A549 (cell line): ENCODE measurements around the gene SUPV3L1. TPM values are rescaled to one million over a fixed set of nuclear protein-coding genes. Genes with fewer than 3 reads are reported as not detected.
A peak's percentile ranks its signal among the peaks of the same experiment; 100 is the strongest.

Experiments
- ATAC-seq, 2 experiments: fragments of 200-7000 bp in 1 of 2; fragments of >200 bp in 1 of 2; cut with Nextera tagmentation in 1 of 2; cut with Tn5 transposase in 1 of 2; 3 replicates each; pipeline versions ENCODE4 v1.8.0 to v1.9.1; 2018 to 2020; ENCODE audit warnings: mild to moderate bottlenecking in 1 of 2, moderate library complexity in 1 of 2
- CTCF ChIA-PET: fragments of 300-600 bp; sonication (Branson Sonifier 250); formaldehyde crosslinking; extraction: SDS; loops from one replicate; lab custom pipeline; 2021; ENCODE audit warnings: antibody characterized with exemption, inconsistent platforms; lab: Yijun Ruan, JAX
- POLR2A ChIA-PET: fragments of 350-600 bp; formaldehyde crosslinking; extraction: SDS; loops from one replicate; lab custom pipeline; 2021; ENCODE audit warnings: antibody characterized with exemption, inconsistent platforms; lab: Yijun Ruan, JAX
- DNase-seq, 2 experiments: peaks; one replicate each; pipeline versions ENCODE4 v3.0.0 to v3.0.0-alpha.2; 2011 to 2016; ENCODE audit warnings: low read depth in 1 of 2, low spot score in 1 of 2
- FAIRE-seq: peaks from 2 replicates; lab custom pipeline; 2011; peaks lifted over from hg19 to GRCh38; lab: Jason Lieb, UNC
- H3K27ac ChIP-seq, 2 experiments: fragments of >200 bp; sonication (Bioruptor Twin); formaldehyde crosslinking; 3 replicates each; pipeline ENCODE4 v1.5.1; 2016 to 2017
- H3K4me1 ChIP-seq: fragments of >200 bp; sonication (Bioruptor Twin); formaldehyde crosslinking; 3 replicates; pipeline ENCODE4 v1.6.1; 2016
- H3K4me2 ChIP-seq: fragments of >200 bp; sonication (Bioruptor Twin); formaldehyde crosslinking; 3 replicates; pipeline ENCODE4 v1.6.1; 2016
- H3K4me3 ChIP-seq: fragments of >200 bp; sonication (Bioruptor Twin); formaldehyde crosslinking; 3 replicates; pipeline ENCODE4 v1.5.1; 2016
- H3K9me3 ChIP-seq: fragments of >200 bp; sonication (Bioruptor Twin); formaldehyde crosslinking; 3 replicates; pipeline ENCODE4 v1.6.1; 2016
- BHLHE40 ChIP-seq: IDR thresholded peaks from 2 replicates; pipeline ENCODE4 v1.6.1; 2012; ENCODE audit warnings: low read depth, low read length, inconsistent platforms
- CBX2 ChIP-seq: fragments of 200-600 bp; sonication (generic); IDR thresholded peaks from 2 replicates; pipeline ENCODE4 v1.6.1; 2016; ENCODE audit warnings: low read depth, mild to moderate bottlenecking, borderline replicate concordance
- CBX8 ChIP-seq: fragments of 200-600 bp; sonication (generic); IDR thresholded peaks from 2 replicates; pipeline ENCODE4 v1.6.1; 2016
- CEBPB ChIP-seq, 2 experiments: fragments of >200 bp in 1 of 2; sonication (Bioruptor Twin) in 1 of 2; formaldehyde crosslinking in 1 of 2; IDR thresholded peaks; 2 replicates each; pipeline ENCODE4 v1.6.1; 2012 to 2016
- CHD4 ChIP-seq: fragments of 200-600 bp; sonication (generic); IDR thresholded peaks from 2 replicates; pipeline ENCODE4 v1.6.1; 2016; ENCODE audit warnings: antibody characterized with exemption, mild to moderate bottlenecking, borderline replicate concordance
- EHF ChIP-seq: fragments of 250-450 bp; sonication (Bioruptor Pico); IDR thresholded peaks from 2 replicates; pipeline ENCODE4 v1.5.0; 2020; ENCODE audit warnings: mild to moderate bottlenecking
- EHMT2 ChIP-seq: fragments of 200-600 bp; sonication (generic); IDR thresholded peaks from 2 replicates; pipeline ENCODE4 v1.6.1; 2016; ENCODE audit warnings: antibody characterized with exemption, low read depth, mild to moderate bottlenecking, moderate library complexity
- HEYL ChIP-seq: fragments of 250-450 bp; sonication (Bioruptor Pico); IDR thresholded peaks from 2 replicates; pipeline ENCODE4 v1.8.0; 2021; ENCODE audit warnings: mild to moderate bottlenecking, moderate library complexity
- HOXB5 ChIP-seq: fragments of 250-450 bp; sonication (Bioruptor Pico); IDR thresholded peaks from 2 replicates; pipeline ENCODE4 v1.5.0; 2020; ENCODE audit warnings: mild to moderate bottlenecking, moderate library complexity
- JUN ChIP-seq, 2 experiments: fragments of >200 bp; sonication (Bioruptor Twin); formaldehyde crosslinking; IDR thresholded peaks; 2 replicates in 1 of 2; 3 replicates in 1 of 2; pipeline ENCODE4 v1.6.1; 2016 to 2017
- MAFK ChIP-seq: fragments of 450-650 bp; IDR thresholded peaks from 2 replicates; pipeline ENCODE4 v1.6.1; 2014; ENCODE audit not compliant: partially characterized antibody
- MAZ ChIP-seq: fragments of 150-350 bp; IDR thresholded peaks from 2 replicates; pipeline ENCODE4 v1.6.1; 2014; ENCODE audit warnings: antibody characterized with exemption, low read depth, low read length, borderline replicate concordance
- NPAS2 ChIP-seq: fragments of 250-450 bp; sonication (Bioruptor Pico); IDR thresholded peaks from 2 replicates; pipeline ENCODE4 v1.8.0; 2022; ENCODE audit warnings: mild to moderate bottlenecking, moderate library complexity, borderline replicate concordance
- POLR2A ChIP-seq: IDR thresholded peaks from 2 replicates; pipeline ENCODE4 v1.6.1; 2012; ENCODE audit warnings: mild to moderate bottlenecking, low read length
- POLR2AphosphoS2 ChIP-seq: conservative IDR thresholded peaks from 2 replicates; pipeline ENCODE4 v1.6.1; 2012; ENCODE audit warnings: low read length, improper control_type of control experiment, inconsistent platforms
- TFCP2L1 ChIP-seq: fragments of 250-450 bp; sonication (Bioruptor Pico); IDR thresholded peaks from 2 replicates; pipeline ENCODE4 v1.5.0; 2021; ENCODE audit warnings: mild to moderate bottlenecking
- ZC3H11A ChIP-seq: fragments of 450-650 bp; IDR thresholded peaks from 2 replicates; pipeline ENCODE4 v1.6.1; 2014; ENCODE audit warnings: antibody characterized with exemption, mild to moderate bottlenecking
- ZNF302 ChIP-seq: fragments of 250-450 bp; sonication (Bioruptor Pico); IDR thresholded peaks from 2 replicates; pipeline ENCODE4 v1.9.0; 2021; ENCODE audit warnings: inconsistent platforms, mild to moderate bottlenecking, moderate library complexity
- WGBS: methylation state at CpG from one replicate; pipeline ENCODE4 v1.1.6; 2017; ENCODE audit errors: missing lambda C conversion rate; 5-methylcytosine and 5-hydroxymethylcytosine counted together
- polyA plus RNA-seq, 4 experiments: library from polyadenylated mRNA; depleted of rRNA in 3 of 4; stranded (reverse); fragments of >200 nt; fragmentation: RNase III in 1 of 4; extraction: RNeasy Plus Mini Kit Qiagen cat#74134 plus additional on column Dnase treatment in 1 of 4; gene quantifications; 2 replicates in 3 of 4; 3 replicates in 1 of 4; pipeline ENCODE4 v1.2.3, GENCODE V29; 2011 to 2017
- TF ChIP-seq, protein P1 (sequence below): fragments of 450-650 bp; IDR thresholded peaks from 2 replicates; pipeline ENCODE4 v1.6.1; 2014; ENCODE audit warnings: antibody characterized with exemption
- TF ChIP-seq, protein P2 (sequence below): fragments of 200-600 bp; sonication (generic); IDR thresholded peaks from 2 replicates; pipeline ENCODE4 v1.6.1; 2016; ENCODE audit warnings: antibody characterized with exemption, mild to moderate bottlenecking, moderate library complexity
- TF ChIP-seq, protein P3 (sequence below): fragments of >200 bp; sonication (Bioruptor Twin); formaldehyde crosslinking; IDR thresholded peaks from 3 replicates; pipeline ENCODE4 v1.6.1; 2016
- TF ChIP-seq, protein P4 (sequence below): fragments of >200 bp; sonication (Bioruptor Twin); formaldehyde crosslinking; IDR thresholded peaks from 3 replicates; pipeline ENCODE4 v1.5.1; 2016
- TF ChIP-seq, protein P5 (sequence below): IDR thresholded peaks from 2 replicates; pipeline ENCODE4 v1.6.1; 2012

Gene SUPV3L1
- polyA plus RNA-seq, 2 of the 4 experiments (the other 2 are of a cell fraction): 31.9 to 57.4 TPM

DNA sequence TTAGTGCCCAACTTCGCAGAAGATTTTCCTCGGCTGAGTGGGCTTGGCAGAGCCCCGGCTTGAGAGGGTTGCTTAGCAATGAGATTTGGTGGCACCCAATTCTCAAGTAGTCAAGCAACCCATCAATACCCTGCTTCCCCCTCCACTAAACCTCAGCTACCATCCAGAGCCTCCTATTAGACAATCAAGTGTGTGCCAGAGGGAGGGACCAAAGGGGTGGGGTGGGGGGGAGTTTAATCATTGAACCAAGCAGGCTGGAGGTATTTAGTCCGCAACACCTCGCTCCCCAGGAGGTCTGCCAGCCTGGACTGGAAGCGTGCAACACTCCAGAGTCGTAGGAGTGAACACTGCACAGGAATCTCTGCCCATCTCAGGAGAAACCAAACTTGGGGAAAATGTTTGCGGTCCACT lies 40.0 kb downstream of the SUPV3L1 start, which contains the start of gene HKDC1:
TSS of gene HKDC1 (plus strand) at position 292 of the 411 bp plus-strand sequence. CDS start at position 396, 104 bp downstream.
- Histone ChIP-seq H3K4me2 (peak within 1 kb of the TSS; percentile 77), H3K27ac (peak within 1 kb of the TSS; percentile 81 to 91), H3K4me3 (peak within 1 kb of the TSS; percentile 55), H3K4me1 (peaks cover 74% of the 10 kb centered on the region), H3K9me3 (no peaks in the 10 kb centered on the region)
- no peak for FAIRE-seq
- TF ChIP-seq CBX8 (no peak), JUN (IDR thresholded peaks at IDR 0.05) (peak in 1 of 2 experiments; percentile 56; a peak in 2 of 5 replicates), POLR2AphosphoS2 (no peak), EHF (no peak), HEYL (no peak), BHLHE40 (no peak), ZNF302 (CRISPR knock-in tag) (no peak), EHMT2 (no peak), CHD4 (no peak), POLR2A (peak; percentile 36)
- TF ChIP-seq, protein P1, sequence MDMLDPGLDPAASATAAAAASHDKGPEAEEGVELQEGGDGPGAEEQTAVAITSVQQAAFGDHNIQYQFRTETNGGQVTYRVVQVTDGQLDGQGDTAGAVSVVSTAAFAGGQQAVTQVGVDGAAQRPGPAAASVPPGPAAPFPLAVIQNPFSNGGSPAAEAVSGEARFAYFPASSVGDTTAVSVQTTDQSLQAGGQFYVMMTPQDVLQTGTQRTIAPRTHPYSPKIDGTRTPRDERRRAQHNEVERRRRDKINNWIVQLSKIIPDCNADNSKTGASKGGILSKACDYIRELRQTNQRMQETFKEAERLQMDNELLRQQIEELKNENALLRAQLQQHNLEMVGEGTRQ: no peak
- TF ChIP-seq, protein P2, sequence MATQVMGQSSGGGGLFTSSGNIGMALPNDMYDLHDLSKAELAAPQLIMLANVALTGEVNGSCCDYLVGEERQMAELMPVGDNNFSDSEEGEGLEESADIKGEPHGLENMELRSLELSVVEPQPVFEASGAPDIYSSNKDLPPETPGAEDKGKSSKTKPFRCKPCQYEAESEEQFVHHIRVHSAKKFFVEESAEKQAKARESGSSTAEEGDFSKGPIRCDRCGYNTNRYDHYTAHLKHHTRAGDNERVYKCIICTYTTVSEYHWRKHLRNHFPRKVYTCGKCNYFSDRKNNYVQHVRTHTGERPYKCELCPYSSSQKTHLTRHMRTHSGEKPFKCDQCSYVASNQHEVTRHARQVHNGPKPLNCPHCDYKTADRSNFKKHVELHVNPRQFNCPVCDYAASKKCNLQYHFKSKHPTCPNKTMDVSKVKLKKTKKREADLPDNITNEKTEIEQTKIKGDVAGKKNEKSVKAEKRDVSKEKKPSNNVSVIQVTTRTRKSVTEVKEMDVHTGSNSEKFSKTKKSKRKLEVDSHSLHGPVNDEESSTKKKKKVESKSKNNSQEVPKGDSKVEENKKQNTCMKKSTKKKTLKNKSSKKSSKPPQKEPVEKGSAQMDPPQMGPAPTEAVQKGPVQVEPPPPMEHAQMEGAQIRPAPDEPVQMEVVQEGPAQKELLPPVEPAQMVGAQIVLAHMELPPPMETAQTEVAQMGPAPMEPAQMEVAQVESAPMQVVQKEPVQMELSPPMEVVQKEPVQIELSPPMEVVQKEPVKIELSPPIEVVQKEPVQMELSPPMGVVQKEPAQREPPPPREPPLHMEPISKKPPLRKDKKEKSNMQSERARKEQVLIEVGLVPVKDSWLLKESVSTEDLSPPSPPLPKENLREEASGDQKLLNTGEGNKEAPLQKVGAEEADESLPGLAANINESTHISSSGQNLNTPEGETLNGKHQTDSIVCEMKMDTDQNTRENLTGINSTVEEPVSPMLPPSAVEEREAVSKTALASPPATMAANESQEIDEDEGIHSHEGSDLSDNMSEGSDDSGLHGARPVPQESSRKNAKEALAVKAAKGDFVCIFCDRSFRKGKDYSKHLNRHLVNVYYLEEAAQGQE: no peak
- TF ChIP-seq, protein P3, sequence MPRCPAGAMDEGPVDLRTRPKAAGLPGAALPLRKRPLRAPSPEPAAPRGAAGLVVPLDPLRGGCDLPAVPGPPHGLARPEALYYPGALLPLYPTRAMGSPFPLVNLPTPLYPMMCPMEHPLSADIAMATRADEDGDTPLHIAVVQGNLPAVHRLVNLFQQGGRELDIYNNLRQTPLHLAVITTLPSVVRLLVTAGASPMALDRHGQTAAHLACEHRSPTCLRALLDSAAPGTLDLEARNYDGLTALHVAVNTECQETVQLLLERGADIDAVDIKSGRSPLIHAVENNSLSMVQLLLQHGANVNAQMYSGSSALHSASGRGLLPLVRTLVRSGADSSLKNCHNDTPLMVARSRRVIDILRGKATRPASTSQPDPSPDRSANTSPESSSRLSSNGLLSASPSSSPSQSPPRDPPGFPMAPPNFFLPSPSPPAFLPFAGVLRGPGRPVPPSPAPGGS: peak; percentile 72; the same call in 1 of the 3 replicates
- TF ChIP-seq, protein P4, sequence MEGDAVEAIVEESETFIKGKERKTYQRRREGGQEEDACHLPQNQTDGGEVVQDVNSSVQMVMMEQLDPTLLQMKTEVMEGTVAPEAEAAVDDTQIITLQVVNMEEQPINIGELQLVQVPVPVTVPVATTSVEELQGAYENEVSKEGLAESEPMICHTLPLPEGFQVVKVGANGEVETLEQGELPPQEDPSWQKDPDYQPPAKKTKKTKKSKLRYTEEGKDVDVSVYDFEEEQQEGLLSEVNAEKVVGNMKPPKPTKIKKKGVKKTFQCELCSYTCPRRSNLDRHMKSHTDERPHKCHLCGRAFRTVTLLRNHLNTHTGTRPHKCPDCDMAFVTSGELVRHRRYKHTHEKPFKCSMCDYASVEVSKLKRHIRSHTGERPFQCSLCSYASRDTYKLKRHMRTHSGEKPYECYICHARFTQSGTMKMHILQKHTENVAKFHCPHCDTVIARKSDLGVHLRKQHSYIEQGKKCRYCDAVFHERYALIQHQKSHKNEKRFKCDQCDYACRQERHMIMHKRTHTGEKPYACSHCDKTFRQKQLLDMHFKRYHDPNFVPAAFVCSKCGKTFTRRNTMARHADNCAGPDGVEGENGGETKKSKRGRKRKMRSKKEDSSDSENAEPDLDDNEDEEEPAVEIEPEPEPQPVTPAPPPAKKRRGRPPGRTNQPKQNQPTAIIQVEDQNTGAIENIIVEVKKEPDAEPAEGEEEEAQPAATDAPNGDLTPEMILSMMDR: no peak
- TF ChIP-seq, protein P5, sequence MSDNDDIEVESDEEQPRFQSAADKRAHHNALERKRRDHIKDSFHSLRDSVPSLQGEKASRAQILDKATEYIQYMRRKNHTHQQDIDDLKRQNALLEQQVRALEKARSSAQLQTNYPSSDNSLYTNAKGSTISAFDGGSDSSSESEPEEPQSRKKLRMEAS: peak; percentile 48; the same call in 1 of the 2 replicates
- DNase-seq: peak; percentile 69 to 84
- WGBS: 5% methylated on average over 8 of the region's 8 CpGs
- ChIA-PET POLR2A (interaction anchor here (0.6 to 1.6 kb wide), 3 partner anchors 16 to 150 kb away, joined by 3 to 7 read pairs (median 3); partner anchors contain the start of gene SUPV3L1), CTCF (interaction anchor here (0.8 to 1.8 kb wide), 6 partner anchors 9 to 188 kb away, joined by 3 to 6 read pairs (median 4); no protein-coding TSS in a partner anchor)
- ATAC-seq: peak; percentile 68 to 79

DNA sequence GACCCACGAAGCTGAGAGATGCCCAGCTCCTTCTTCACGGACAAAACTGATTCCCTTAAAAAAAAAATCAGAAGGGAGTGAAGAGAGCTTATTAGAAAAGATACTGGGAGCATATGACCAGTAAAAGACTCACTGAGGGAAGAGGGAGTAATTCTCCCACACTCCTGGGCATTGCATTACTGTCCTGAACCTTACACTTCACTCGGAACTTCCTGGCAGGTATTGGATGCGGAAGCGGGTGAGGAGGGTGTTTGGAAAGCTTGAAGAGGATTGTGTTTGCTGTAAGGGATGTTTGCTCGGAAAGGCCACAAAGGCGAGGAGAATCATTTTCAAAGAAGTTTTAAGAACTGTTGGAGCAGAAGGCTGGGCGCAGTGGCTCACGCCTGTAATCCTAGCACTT lies 40.5 kb downstream of the SUPV3L1 start:
- ATAC-seq (peak; percentile 23 to 44; a peak in 4 of 6 replicates), FAIRE-seq (no peak)
- Histone ChIP-seq H3K4me3 (peak overlapping the region; percentile 55), H3K4me2 (peak overlapping the region; percentile 77)
- CTCF ChIA-PET: interaction anchor here (0.8 to 1.8 kb wide), 6 partner anchors 8 to 187 kb away, joined by 3 to 6 read pairs (median 4); no protein-coding TSS in a partner anchor
- POLR2A ChIA-PET: interaction anchor here (1.5 to 1.6 kb wide), 2 partner anchors 16 to 41 kb away, joined by 3 to 7 read pairs; partner anchors contain the start of gene SUPV3L1
- WGBS: 24% methylated on average over 9 of the region's 9 CpGs
- TF ChIP-seq TFCP2L1 (CRISPR knock-in tag) (no peak), CEBPB (IDR thresholded peaks at IDR 0.05) (no peak), NPAS2 (CRISPR knock-in tag) (no peak), HOXB5 (no peak), ZC3H11A (no peak), MAZ (no peak), CBX2 (no peak), MAFK (no peak)
- TF ChIP-seq, protein P2: no peak
- TF ChIP-seq, all 56 proteins: peak for 0
- DNase-seq: peak; percentile 23 to 39
- Histone ChIP-seq H3K9me3 (no peaks in the 10 kb centered on the region), H3K4me1 (peaks cover 78% of the 10 kb centered on the region), H3K27ac (peak overlapping the region; percentile 81 to 91)
